Raji (cell line): ENCODE results near the gene ETS1.

Experiments
- POLR2A ChIP-seq: IDR thresholded peaks from 2 replicates; pipeline ENCODE4 v1.6.1; 2011; ENCODE audit warnings: low read depth, low read length, control low read depth; ENCODE audit not compliant: insufficient read depth

Gene ETS1

DNA sequence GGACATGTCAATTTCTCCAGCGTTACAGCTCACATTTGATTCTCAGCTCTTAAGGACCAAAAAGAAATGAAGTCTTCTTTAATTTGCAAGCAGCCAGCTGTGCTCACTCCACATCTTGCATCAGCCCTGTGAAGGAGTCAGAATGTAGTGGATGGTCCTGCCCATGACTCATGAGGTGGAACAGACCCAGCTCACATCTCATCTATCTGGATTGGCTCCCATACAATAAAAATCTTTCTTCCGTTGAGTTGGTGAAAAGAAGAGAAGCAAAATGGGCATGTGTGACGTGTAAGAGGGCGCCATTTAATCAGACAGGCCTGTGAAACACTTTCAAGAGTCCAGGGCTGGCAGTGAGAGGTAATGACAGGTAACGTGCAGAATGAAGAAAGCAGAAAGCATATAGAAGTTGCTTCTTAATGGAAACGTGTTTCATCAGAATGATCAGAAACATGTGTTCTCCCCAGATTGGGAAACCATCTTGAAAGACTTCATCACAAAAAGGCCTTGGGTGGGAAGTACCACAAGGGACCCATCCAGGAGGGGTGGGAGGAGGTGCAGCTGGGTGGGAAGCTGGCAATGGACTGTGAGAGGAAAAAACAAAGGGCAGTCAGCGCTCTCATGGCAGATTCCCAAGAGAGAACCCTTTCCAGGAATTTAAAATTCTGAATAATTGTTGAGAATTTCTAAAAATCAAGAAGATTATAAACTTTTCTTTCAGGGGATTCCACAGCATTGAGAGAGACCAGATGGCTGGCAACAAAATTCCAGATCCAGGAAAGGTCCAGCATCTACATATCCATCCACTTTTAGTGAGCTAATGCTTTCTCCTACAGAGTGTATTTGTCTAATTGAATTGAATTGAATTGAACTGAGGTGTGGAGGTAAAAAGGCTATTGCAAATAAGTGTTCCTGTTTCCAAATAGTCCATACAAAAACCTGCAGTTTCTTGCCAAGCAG is 57.0 kb downstream of the ETS1 start:
- TF ChIP-seq POLR2A: 0 out of 2 replicates have a peak, but pooled peaks have one; percentile 20

DNA sequence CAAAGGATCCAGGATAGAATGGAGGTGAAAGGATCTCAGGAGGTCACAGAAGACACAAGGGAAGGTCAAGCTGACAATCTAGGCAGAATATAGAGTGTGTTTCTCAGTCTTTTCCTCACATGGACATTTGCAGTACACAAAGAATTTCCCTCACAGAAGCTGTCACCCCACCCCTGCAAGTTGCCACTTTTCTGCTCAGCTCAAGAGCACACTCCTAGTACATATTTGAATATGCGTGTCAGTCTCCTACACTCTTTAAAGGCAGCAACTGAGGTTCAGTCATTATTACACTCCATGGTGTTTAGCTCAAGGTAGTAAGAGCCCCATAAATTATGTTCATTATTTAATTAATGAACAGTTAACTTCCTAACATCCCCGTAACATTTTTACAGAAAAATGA is 59.1 kb downstream of the ETS1 start:
- no peak for TF ChIP-seq POLR2A

DNA sequence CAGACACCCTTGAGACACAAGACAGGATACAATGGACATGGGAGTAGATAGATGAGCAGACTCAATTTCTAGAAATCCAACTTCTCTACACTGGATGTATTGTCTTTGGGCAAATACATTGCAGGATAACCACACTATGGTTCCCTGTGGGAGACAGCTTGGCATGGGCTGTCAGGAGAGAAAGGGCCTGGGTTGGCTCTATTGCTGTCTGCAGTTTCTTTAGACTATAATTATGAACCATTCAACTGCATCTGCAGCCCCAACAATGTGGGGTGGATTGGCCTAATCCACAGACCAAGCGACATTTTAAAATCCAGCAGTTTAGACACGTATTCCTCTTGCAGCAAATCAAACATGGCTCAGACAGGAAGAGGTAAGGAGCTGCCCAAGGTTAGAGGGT is 60.3 kb downstream of the ETS1 start:
- no peak for TF ChIP-seq POLR2A

DNA sequence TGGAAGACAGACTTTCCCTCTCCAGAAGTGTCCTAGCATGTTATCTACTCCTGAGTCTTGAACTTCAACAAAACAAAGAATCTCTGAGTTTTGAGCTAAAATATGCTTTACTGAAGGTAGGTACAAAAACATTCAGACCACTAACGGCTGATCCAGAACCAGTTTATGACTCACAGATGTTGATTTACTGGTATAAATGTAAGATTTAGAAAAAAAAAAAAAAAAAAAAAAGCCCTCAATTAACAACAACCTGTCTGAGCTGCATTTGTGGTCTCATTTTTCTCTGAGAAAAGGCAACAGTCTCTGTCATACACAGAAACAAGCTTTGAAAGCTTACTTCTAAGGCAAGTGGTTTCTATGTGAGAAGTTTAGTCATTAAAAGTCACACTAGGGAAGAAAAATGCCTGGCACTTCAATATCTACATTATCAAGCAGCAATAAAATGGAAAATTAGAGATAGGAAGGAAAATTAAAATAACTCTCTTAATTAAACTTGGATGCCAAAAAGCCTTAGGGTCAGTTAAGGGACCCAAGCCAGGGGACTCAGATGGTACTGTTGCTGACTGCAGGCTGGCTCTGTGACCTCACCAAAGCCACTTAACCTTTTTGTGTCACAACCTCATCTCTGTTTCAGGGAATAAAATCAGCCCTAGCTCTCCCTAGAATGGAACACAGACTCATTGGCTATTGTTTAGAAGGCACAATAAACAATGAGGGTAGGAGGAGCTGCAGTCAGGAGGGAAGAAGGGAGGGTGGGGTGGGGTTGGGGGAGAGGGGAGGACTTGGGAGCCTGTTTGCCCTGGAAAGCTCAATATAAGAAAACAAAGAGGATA is 61.7 kb downstream of the ETS1 start:
- TF ChIP-seq POLR2A: peak; percentile 23; the same call in 1 of the 2 replicates

DNA sequence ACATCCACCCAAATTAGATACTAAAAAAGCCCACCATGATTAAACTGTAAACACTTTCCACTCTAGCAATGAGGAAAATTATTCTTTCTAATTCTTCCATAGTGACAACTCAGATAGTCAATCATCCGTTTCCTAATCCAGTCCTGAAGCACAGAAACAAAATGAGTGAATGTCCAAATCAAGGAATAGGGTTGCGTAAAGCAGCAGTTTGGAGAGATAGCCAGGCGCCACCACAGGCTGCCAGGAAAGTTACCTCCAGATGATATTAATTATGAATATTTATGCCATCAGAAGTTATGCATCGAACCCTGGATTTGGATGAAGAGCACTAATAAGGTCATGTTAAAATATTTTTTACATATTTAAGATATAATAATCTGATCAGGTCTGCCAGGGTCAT is 63.2 kb downstream of the ETS1 start:
- no peak for TF ChIP-seq POLR2A

DNA sequence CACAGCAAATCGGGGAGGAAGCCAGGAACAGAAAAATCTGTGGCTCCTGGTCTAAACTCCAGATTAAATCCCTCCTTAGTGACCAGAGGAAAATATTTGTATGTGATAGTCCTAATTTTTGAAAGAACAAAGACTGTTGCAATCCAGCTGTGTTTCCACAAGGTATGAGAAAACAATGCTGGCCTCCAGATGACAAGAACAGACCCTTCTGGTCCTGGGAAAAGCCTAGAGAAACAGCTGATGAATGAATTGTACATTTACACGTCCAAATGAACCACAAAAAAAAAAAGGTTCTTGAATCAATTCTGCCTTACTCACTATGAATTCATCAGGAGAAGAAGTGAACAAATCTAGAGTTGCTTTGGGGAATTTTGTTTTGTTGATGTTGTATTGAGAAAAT is 63.7 kb downstream of the ETS1 start:
- no peak for TF ChIP-seq POLR2A

DNA sequence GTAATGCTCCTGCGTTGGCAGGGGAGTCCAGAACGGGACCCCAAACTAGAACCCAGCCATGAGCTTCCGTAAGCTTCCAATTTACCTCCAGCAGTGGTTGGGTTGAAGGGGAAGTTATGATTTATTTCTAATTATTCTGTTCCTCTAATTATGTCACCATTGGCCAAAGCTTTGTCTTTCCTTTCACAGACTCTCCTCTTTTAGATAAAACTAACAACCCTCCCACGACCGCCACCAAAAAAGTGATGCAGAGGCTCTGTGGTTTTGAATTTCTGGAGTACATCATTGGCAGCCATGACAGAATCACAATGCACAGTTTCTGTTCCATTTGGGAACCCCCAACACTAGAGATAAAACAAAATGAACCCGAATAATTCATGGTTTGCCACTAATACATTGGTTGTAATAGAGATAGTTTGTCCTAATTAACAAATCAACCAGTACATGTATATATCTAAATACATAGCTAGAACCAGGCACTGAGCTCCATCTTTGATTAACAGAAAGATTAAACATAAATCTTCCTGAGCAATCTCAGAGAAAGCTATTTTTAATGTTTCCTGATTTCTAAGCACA is 64.3 kb downstream of the ETS1 start:
- no peak; the same call in 1 of the 2 replicates for TF ChIP-seq POLR2A

DNA sequence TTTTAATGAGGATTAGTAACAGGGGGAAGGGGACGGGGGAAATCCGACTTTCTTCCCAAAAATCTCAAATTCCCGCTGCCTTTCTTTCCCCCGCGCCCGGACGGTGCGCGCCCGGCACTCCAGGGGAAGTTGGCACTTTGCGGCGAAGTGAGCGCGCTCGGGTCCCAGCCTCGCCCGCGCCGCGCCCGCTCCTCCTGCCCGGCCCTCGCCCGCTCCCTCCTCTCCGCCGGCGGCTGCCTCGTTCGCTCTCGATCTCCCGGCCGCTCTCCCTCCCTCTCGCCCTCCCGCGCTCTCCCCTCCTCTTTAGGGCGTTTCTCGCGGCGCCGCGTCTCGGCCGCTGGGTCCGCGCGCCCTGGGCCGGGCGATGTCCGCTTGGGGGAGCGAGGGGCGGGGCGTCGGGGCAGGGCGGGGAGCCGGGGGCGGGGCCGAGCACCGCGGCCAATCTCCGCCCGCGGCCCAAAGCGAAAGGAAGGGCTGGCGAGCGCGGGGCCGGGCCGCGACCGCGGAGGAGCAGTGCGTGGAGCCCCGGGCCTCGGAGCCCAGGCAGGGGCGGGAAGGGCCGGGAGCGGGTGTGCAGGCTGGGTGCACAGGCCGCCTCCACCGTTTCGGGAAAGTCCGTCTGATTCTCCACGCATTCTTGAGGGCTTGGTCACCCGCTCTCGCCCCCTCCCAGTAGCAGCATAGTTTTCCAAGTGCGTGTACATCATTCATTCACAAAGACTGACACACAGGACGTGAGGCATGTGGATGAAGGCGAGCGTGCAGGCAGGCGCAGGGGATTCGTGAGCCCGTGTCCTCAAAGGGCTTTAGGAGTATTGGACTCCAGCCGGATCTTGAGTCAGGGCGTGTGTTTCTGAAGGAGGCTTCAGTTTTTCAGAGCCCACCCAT is 65.1 kb downstream of the ETS1 start:
- TF ChIP-seq POLR2A: peak; percentile 94

DNA sequence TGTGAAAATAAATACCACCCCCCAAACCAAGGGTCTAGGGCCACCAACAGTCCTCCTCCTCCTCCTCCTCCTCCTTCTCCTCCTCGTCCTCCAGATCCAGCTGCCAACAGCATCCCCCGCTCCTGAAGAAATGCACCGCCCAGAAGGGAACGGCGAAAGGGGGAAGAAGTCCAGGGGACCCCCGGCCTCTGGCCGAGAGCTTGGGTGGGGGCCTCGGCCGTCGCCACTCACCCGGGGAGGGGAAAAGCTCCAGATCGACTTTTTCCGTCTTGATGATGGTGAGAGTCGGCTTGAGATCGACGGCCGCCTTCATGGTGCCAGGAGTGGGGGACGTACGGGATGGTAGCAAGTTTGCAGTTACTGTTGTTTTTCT is 65.7 kb downstream of the ETS1 start:
- no peak; the same call in 1 of the 2 replicates for TF ChIP-seq POLR2A

DNA sequence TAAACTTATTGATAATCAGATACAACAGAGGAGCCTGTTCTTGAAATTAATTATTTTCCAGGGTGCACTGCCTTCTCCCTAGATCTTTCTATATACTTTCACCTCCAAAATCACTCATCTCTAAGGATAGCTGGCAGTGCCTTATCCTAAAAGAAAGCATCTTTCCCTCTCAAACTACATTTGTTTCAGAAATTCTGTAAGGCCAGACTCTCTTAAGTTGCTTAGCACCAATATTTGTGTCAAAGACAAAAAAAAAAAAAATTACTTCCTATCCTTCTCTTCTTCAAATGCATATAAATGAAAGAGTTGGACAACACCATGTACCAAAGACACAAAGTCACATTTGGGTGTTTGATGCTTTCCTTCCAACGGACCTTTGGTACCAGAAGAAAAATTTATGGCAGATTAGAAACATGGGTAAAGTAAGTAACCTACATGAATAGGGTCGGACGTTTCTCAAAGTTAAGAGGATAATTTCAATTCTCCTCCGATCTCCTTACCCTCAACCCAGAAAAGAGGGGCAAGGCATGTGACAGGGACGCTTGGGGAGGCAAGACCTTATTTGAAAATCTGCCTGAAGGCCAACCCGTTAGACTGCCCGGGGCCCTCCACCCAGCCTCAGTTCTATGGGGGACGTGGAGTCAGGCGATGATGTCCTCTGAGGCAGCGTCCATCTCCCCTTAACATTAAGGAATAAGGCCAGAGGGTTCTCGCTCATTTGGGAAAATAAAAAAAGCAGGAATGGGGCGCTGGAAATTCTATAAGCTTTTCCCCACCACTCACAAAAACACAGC is 66.3 kb downstream of the ETS1 start:
- TF ChIP-seq POLR2A: peak; percentile 54

DNA sequence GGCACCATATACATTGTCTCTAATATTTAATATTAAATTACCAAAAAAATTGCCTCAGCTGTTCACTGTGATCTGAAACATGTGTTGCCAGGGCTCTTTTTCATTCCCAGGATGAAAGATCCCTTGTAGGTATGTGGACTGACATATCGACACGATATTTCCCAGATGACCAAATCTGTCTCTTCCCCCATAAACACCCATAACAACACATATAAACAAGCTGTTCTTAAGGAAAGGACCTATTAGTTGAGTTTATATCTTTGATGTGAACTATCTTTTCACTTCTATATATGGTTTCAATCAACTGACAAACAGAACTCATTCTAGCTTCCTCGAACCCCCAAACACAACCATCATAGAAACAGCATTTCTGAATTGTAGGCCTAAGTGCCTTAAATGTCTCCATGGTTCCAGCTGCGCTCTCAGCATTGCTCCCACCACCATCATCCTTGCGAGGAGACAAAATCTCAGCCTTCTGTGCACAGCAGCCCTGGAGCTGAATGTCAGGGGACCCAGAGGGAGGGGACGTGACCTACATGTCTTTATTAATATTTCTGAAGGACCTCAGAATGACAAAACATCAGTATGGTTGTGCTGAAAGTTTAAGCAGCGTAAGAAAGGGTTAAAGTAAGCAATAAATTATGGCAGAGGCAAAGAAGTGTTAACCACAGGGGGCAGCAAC is 67.0 kb downstream of the ETS1 start:
- peak; percentile 71 for TF ChIP-seq POLR2A

DNA sequence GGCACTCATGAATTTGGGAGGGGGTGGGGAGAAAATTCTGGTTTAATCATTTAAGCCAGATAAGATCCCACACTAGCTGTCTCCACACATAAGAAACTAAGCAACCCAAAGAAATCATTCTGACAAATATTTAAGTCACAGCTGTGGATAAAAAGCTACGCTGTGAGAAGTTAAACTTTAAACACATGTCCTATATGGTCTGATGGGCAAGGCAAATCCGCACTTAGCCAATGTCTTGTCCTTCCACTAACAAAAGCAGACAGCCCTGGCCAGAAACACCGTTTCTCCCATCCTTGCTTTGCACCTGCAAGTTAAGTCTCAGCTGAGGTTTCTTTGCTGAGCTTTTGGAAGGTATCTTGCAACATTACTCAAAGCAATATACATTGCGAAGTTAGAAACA is 68.0 kb downstream of the ETS1 start:
- peak; percentile 73 for TF ChIP-seq POLR2A
